Caco-2 (cell line): ENCODE measurements around the gene TMEM182. TPM values are rescaled to one million over a fixed set of nuclear protein-coding genes. Genes with fewer than 3 reads are reported as not detected.

Source experiments
- Bru-seq: library from RNA; stranded (reverse); fragments of 400-500 nt; gene quantifications from one replicate; lab custom pipeline; 2021; lab: Mats Ljungman, UMichigan
- BruChase-seq, 2 experiments: library from RNA; stranded (reverse); fragments of 400-500 nt; gene quantifications; one replicate each; lab custom pipeline; 2021; lab: Mats Ljungman, UMichigan
- BruUV-seq: library from RNA; stranded (reverse); fragments of 400-500 nt; replicated peaks from 2 replicates; lab custom pipeline; 2021; lab: Mats Ljungman, UMichigan
- CTCF ChIA-PET: fragments of 300-600 bp; sonication (Branson Sonifier 250); formaldehyde crosslinking; loops from one replicate; lab custom pipeline; 2022; ENCODE audit warnings: antibody characterized with exemption; lab: Charles Lee
- POLR2A ChIA-PET: fragments of 300-600 bp; sonication (Branson Sonifier 250); formaldehyde crosslinking; loops from one replicate; lab custom pipeline; 2022; ENCODE audit warnings: antibody characterized with exemption; lab: Charles Lee
- DNase-seq, 2 experiments: peaks; one replicate each; pipeline versions ENCODE4 v3.0.0 to v3.0.0-alpha.2; 2020 to 2022
- H3K27me3 ChIP-seq: replicated peaks from 2 replicates; pipeline ENCODE4 v1.6.0; 2011; ENCODE audit warnings: low read length; ENCODE audit not compliant: control insufficient read depth, insufficient read depth
- H3K36me3 ChIP-seq: 2 replicates; pipeline ENCODE4 v1.5.1; 2011; ENCODE audit warnings: low read length; ENCODE audit not compliant: control insufficient read depth, insufficient read depth
- H3K4me1 ChIP-seq: fragments of 250-450 bp; sonication (Bioruptor Pico); 2 replicates; pipeline ENCODE4 v1.5.1; 2020; ENCODE audit warnings: mild to moderate bottlenecking
- H3K4me3 ChIP-seq: 2 replicates; pipeline ENCODE4 v1.5.1; 2011; ENCODE audit warnings: low read depth, mild to moderate bottlenecking, control low read depth, low read length
- H3K9me3 ChIP-seq: fragments of 250-450 bp; sonication (Bioruptor Pico); 2 replicates; pipeline ENCODE4 v1.5.1; 2020; ENCODE audit warnings: mild to moderate bottlenecking, moderate library complexity
- H3K27ac Mint-ChIP-seq: one replicate; pipeline ENCODE4 v1.8.0; 2022; ENCODE audit warnings: mixed read lengths; ENCODE audit not compliant: unreplicated experiment
- H3K27me3 Mint-ChIP-seq: one replicate; pipeline ENCODE4 v1.8.0; 2022; ENCODE audit warnings: mixed read lengths; ENCODE audit not compliant: insufficient read depth, unreplicated experiment
- H3K36me3 Mint-ChIP-seq: one replicate; pipeline ENCODE4 v1.8.0; 2022; ENCODE audit warnings: mild to moderate bottlenecking, mixed read lengths; ENCODE audit not compliant: insufficient read depth, unreplicated experiment
- H3K4me1 Mint-ChIP-seq: one replicate; pipeline ENCODE4 v1.8.0; 2022; ENCODE audit warnings: low read depth, mixed read lengths; ENCODE audit not compliant: unreplicated experiment
- H3K4me3 Mint-ChIP-seq: one replicate; pipeline ENCODE4 v1.8.0; 2022; ENCODE audit warnings: mild to moderate bottlenecking, moderate library complexity, mixed read lengths; ENCODE audit not compliant: unreplicated experiment
- H3K9me3 Mint-ChIP-seq: one replicate; pipeline ENCODE4 v1.8.0; 2022; ENCODE audit warnings: mixed read lengths; ENCODE audit not compliant: unreplicated experiment
- CTCF ChIP-seq, 2 experiments: fragments of 200-600 bp in 1 of 2; IDR thresholded peaks; 1 replicate in 1 of 2; 2 replicates in 1 of 2; pipeline versions ENCODE4 v1.5.1 to v1.8.0; 2011 to 2022; ENCODE audit warnings: antibody characterized with exemption in 1 of 2, control low read depth in 1 of 2, inconsistent platforms in 1 of 2, low read depth in 1 of 2, low read length in 1 of 2, mild to moderate bottlenecking in 1 of 2, moderate library complexity in 1 of 2; ENCODE audit not compliant: insufficient read depth in 1 of 2, severe bottlenecking in 1 of 2, unreplicated experiment in 1 of 2
- intact Hi-C: fragments of 100-400 bp; cut with micrococcal nuclease; formaldehyde crosslinking; loops from one replicate; pipeline ENCODE4 v1.10.0; 2022; ENCODE audit not compliant: unreplicated experiment
- long read RNA-seq: library from polyadenylated mRNA; stranded (forward); transcript quantifications from one replicate; pipeline ENCODE4 v2.0.0, GENCODE V29; 2022
- total RNA-seq: library from RNA; stranded (reverse); gene quantifications from 2 replicates; pipeline ENCODE4 v1.2.3, GENCODE V29; 2022

Gene TMEM182
- total RNA-seq (11.9 and 13.6 TPM in 2 replicates), Bru-seq, nascent RNA (percentile 45 among the genes with signal in this experiment), BruChase-seq, experiment 1, labeled RNA remaining after a 2-hour chase (percentile 53 among the genes with signal in this experiment), BruChase-seq, experiment 2, labeled RNA remaining after a 6-hour chase (percentile 47 among the genes with signal in this experiment)
- long read RNA-seq, transcript TMEM182-202 (5 exons, 3,112 nt): major isoform, 14 of 23 reads
- long read RNA-seq, partial matches to known transcripts: 1 of 23 reads
- long read RNA-seq, other reads (novel, unspliced or antisense): 6 of 23 reads

- TF ChIP-seq CTCF (IDR thresholded peaks at IDR 0.05; ENCODE audit: insufficient read depth in 1 of 2, low read depth in 1 of 2, low read length in 1 of 2, severe bottlenecking in 1 of 2, unreplicated experiment in 1 of 2): no peak
- Mint-ChIP-seq H3K4me1 (no peaks in the 10 kb centered on the region), H3K9me3 (no peaks in the 10 kb centered on the region), H3K27me3 (no peaks in the 10 kb centered on the region), H3K4me3 (no peak within 1 kb of the TSS), H3K36me3 (no peaks in the 10 kb centered on the region), H3K27ac (no peak within 1 kb of the TSS)
- POLR2A ChIA-PET: no interaction called here
- H3K4me3 ChIP-seq: no peak within 1 kb of the TSS
- BruUV-seq: no TSS peak
- H3K4me1 ChIP-seq: no peaks in the 10 kb centered on the region
- H3K9me3 ChIP-seq: no peaks in the 10 kb centered on the region
- no peaks in the 10 kb centered on the region for H3K27me3 ChIP-seq
- intact Hi-C loops: no loop called here
- CTCF ChIA-PET: interaction anchor here (0.7 kb wide), 1 partner anchor 45 kb away, joined by 3 read pairs; no protein-coding TSS in a partner anchor
- no peak for DNase-seq
- H3K36me3 ChIP-seq: no peaks in the 10 kb centered on the region
Observed at GRCh38 chr2:102761763-102762162, at the start of gene TMEM182. Gene TMEM182, plus strand, starts transcription at chr2:102762031. Its CDS starts 187 bp downstream, at chr2:102762218.

GRCh38 chr2:102717308-102718018 is 44.4 kb upstream of the TMEM182 start:
- no peaks in the 10 kb centered on the region for H3K9me3 ChIP-seq
- Mint-ChIP-seq H3K27me3 (no peaks in the 10 kb centered on the region), H3K27ac (no peak overlapping the region), H3K4me3 (no peak overlapping the region), H3K36me3 (peaks cover 53% of the 10 kb centered on the region), H3K4me1 (no peaks in the 10 kb centered on the region), H3K9me3 (no peaks in the 10 kb centered on the region)
- no peak overlapping the region for H3K4me3 ChIP-seq
- ChIA-PET POLR2A (no interaction called here), CTCF (no interaction called here)
- no peaks in the 10 kb centered on the region for H3K4me1 ChIP-seq
- BruUV-seq: no TSS peak
- intact Hi-C loops: no loop called here
- no peaks in the 10 kb centered on the region for H3K27me3 ChIP-seq
- no peak for DNase-seq
- no peak for TF ChIP-seq CTCF (IDR thresholded peaks at IDR 0.05; ENCODE audit: insufficient read depth in 1 of 2, low read depth in 1 of 2, low read length in 1 of 2, severe bottlenecking in 1 of 2, unreplicated experiment in 1 of 2)
- H3K36me3 ChIP-seq: peaks cover 5% of the 10 kb centered on the region

GRCh38 chr2:102718387-102719316 is 43.2 kb upstream of the TMEM182 start:
- Mint-ChIP-seq H3K4me1 (peaks cover under 1% of the 10 kb centered on the region), H3K27ac (no peak overlapping the region), H3K4me3 (no peak overlapping the region), H3K27me3 (no peaks in the 10 kb centered on the region), H3K36me3 (peaks cover 65% of the 10 kb centered on the region), H3K9me3 (no peaks in the 10 kb centered on the region)
- peaks cover 2% of the 10 kb centered on the region; the same call in 1 of the 2 replicates for H3K4me1 ChIP-seq
- no peaks in the 10 kb centered on the region for H3K27me3 ChIP-seq
- no peak for TF ChIP-seq CTCF (IDR thresholded peaks at IDR 0.05; ENCODE audit: insufficient read depth in 1 of 2, low read depth in 1 of 2, low read length in 1 of 2, severe bottlenecking in 1 of 2, unreplicated experiment in 1 of 2)
- peaks cover 5% of the 10 kb centered on the region for H3K36me3 ChIP-seq
- no peak for DNase-seq
- intact Hi-C loops: no loop called here
- no peaks in the 10 kb centered on the region for H3K9me3 ChIP-seq
- no TSS peak for BruUV-seq
- CTCF ChIA-PET: no interaction called here
- POLR2A ChIA-PET: no interaction called here
- H3K4me3 ChIP-seq: no peak overlapping the region
